Activated naive CD4-positive, alpha-beta T cell treated with anti-CD3 and anti-CD28 coated beads, Interleukin-2, amount 10 ng/mL, durations not matched to agents 7 days and 5 days (primary cell): ENCODE measurements around the gene FRMD6.

Source experiments
- CTCF ChIA-PET: fragments of 350-600 bp; sonication (Branson Sonifier 250); formaldehyde crosslinking; loops from one replicate; lab custom pipeline; 2021; ENCODE audit warnings: antibody characterized with exemption; lab: Charles Lee
- DNase-seq: peaks from one replicate; pipeline ENCODE4 v3.0.0-alpha.2; 2020
- H3K27ac Mint-ChIP-seq: one replicate; pipeline ENCODE4 v1.8.0; 2021; ENCODE audit warnings: mild to moderate bottlenecking, moderate library complexity, mixed read lengths
- H3K27me3 Mint-ChIP-seq: one replicate; pipeline ENCODE4 v1.8.0; 2021; ENCODE audit warnings: mild to moderate bottlenecking, mixed read lengths
- H3K36me3 Mint-ChIP-seq: one replicate; pipeline ENCODE4 v1.8.0; 2021; ENCODE audit warnings: mixed read lengths
- H3K4me1 Mint-ChIP-seq: one replicate; pipeline ENCODE4 v1.8.0; 2021; ENCODE audit warnings: mixed read lengths
- H3K4me3 Mint-ChIP-seq: one replicate; pipeline ENCODE4 v1.8.0; 2021; ENCODE audit warnings: mild to moderate bottlenecking, moderate library complexity, mixed read lengths
- H3K9me3 Mint-ChIP-seq: one replicate; pipeline ENCODE4 v1.8.0; 2021; ENCODE audit warnings: mixed read lengths

FRMD6 gene

DNA sequence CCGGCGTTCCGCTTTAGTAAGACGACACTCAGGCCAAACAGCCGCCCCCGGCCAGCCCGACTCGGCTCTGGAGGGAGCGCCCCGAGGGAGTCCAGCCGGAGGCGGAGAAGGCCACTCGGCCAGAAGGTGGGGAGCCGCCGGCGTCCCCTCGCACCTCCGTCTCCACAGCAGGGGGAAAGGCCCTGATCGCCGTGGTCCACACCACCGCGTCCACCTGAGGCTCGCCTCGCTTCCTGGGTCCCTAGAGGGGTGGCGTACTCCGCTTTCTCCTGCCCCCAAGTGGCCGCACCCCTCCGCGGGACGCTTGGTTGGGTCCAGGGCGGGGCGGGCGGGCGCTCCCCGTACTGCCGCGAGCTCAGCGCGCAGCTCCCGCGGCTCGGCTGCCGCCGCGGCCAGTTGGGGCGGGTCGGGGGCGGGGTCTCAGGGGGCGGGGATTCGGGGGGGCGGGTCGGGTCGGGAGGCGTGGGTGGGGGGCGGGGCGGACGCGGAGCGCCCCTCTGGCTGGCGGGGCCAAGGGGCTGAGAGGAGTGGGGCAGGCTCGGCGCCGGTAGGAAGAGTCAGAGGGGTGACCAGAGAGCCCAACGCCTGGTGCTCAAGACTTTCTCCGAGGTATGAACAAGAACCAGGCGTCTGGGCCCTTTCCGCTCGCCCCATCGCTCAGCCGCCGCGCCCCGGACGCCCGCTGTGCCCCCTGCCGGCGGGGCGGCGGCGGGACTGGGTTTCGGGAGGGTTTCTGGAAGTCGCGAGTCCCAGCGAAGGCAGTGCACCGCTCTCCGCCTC, at the start of gene FRMD6:
TSS of gene FRMD6 (plus strand) at position 523 of the 780 bp plus-strand sequence. CDS start 37,927 bp downstream, outside the sequence.
- CTCF ChIA-PET: interaction anchor here (0.6 to 3.1 kb wide), 12 partner anchors 9 to 367 kb away, joined by 3 to 26 read pairs (median 4); no protein-coding TSS in a partner anchor
- H3K27ac Mint-ChIP-seq: peak within 1 kb of the TSS; percentile 82
- peaks cover 30% of the 10 kb centered on the region for H3K4me1 Mint-ChIP-seq
- H3K9me3 Mint-ChIP-seq: no peaks in the 10 kb centered on the region
- no peaks in the 10 kb centered on the region for H3K36me3 Mint-ChIP-seq
- peak within 1 kb of the TSS; percentile 81 for H3K4me3 Mint-ChIP-seq
- peak; percentile 90 for DNase-seq
- H3K27me3 Mint-ChIP-seq: peaks cover 30% of the 10 kb centered on the region

DNA sequence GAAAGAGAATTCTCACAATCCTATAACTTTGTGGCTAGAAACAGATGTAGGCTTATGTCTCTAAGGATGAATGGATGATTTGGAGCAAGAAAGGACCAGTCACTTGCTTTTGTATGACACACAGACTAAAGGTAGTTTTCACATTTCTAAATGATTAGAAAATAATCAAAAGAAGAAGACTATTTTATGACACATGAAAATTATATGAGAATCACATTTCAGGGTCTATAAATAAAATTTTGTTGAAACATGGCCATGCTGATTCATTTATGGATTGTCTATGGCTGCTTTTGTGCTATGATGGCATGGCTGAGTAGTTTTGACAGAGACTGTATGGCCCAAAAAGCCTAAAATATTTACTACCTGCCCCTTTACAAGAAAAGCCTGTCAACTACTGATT, 49.4 kb upstream of the FRMD6 start:
- Mint-ChIP-seq H3K27me3 (peaks cover 39% of the 10 kb centered on the region), H3K27ac (no peak overlapping the region), H3K4me3 (no peak overlapping the region), H3K36me3 (no peaks in the 10 kb centered on the region), H3K4me1 (no peaks in the 10 kb centered on the region), H3K9me3 (no peaks in the 10 kb centered on the region)
- CTCF ChIA-PET: no interaction called here
- DNase-seq: no peak

DNA sequence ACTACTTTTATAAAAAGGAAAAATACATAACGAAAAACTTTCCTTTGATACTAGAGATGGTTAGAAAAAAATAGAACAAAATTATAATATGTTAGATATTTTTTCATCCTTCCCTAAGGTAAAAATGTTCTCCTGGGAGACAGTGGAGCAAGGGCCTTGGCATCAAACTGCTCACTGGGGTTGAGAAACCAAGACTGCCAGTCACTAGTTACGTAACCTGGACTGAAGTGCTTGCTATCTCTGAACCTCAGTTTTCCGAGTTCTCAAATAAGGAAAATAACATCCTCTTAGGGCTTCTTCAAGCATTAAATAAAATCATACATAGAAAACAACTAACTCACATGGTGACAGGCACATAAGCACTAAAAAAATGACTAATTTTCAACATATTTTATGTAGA, 48.2 kb upstream of the FRMD6 start:
- CTCF ChIA-PET: no interaction called here
- peaks cover 38% of the 10 kb centered on the region for H3K27me3 Mint-ChIP-seq
- H3K4me1 Mint-ChIP-seq: no peaks in the 10 kb centered on the region

DNA sequence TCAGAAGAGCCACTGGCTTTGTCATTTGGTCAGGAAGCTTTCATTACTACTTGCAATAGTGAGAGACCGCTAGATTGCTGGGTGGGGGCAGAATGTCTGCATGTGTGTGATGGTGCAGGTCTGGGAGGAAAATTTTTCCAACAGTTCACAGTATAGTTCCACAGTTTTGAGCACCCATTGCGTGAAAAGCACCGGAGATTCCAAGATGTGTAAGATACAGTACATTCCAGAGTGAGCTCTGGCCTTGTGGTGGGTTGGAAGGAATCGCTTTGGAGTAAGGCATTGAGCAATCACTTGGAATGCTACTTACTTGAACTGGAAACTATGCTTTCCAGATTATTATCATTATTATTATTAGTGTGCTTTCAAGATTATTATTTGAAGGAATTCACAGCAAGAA, 47.6 kb upstream of the FRMD6 start:
- Mint-ChIP-seq H3K36me3 (no peaks in the 10 kb centered on the region), H3K4me3 (no peak overlapping the region)
- no peak for DNase-seq

More for the DNA sequence above, 48.2 kb upstream of the FRMD6 start:
- no peak for DNase-seq
- Mint-ChIP-seq H3K9me3 (no peaks in the 10 kb centered on the region), H3K36me3 (no peaks in the 10 kb centered on the region), H3K27ac (no peak overlapping the region), H3K4me3 (no peak overlapping the region)

DNA sequence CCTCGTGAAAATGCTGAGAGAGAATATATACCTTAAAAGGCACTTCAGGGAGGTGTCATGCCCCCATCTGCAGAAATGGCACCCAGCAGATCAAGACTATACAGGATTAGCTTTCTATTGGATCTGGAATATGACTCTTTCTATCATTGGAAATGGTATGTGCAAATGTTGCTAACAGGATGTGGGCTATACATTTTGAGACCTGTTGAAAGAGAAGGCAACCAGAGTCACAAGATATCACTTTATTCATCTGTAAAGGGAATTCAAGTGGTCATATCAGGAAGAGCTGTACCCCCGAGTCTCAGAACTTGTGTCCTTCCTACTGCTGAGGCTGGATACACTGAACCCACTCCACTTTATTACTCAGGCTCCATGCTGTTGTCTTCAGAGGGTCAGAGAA, 46.1 kb upstream of the FRMD6 start:
- H3K4me1 Mint-ChIP-seq: no peaks in the 10 kb centered on the region
- no peak for DNase-seq
- no peak overlapping the region for H3K4me3 Mint-ChIP-seq
- H3K9me3 Mint-ChIP-seq: no peaks in the 10 kb centered on the region
- H3K27ac Mint-ChIP-seq: no peak overlapping the region
- CTCF ChIA-PET: no interaction called here
- peaks cover 32% of the 10 kb centered on the region for H3K27me3 Mint-ChIP-seq
- no peaks in the 10 kb centered on the region for H3K36me3 Mint-ChIP-seq

More for the DNA sequence above, 47.6 kb upstream of the FRMD6 start:
- peaks cover 40% of the 10 kb centered on the region for H3K27me3 Mint-ChIP-seq
- H3K4me1 Mint-ChIP-seq: no peaks in the 10 kb centered on the region
- CTCF ChIA-PET: no interaction called here
- H3K27ac Mint-ChIP-seq: no peak overlapping the region
- H3K9me3 Mint-ChIP-seq: no peaks in the 10 kb centered on the region

DNA sequence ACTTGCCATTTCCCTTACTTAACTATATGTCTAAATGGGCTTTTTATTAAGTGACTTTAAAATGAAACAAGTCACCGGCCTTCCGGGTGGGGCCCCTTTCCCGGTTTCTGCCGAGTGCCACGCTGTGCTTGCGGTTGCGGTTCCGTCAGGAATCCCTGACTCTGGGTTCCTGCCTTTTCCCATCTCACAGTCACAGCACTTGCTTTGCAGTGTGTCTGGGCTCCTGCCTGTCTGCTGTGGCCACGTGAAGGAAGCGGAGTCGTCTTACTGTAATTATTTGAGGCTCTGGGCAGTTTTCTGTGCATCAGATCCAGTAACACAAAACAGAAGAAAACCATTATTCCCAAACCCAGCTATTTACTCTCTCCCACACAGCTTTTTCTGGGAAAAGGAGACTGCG, 44.0 kb upstream of the FRMD6 start:
- no peaks in the 10 kb centered on the region for H3K4me1 Mint-ChIP-seq
- no peak for DNase-seq
- CTCF ChIA-PET: no interaction called here
- no peak overlapping the region for H3K27ac Mint-ChIP-seq
- peaks cover 20% of the 10 kb centered on the region for H3K27me3 Mint-ChIP-seq
- H3K36me3 Mint-ChIP-seq: no peaks in the 10 kb centered on the region
- H3K4me3 Mint-ChIP-seq: no peak overlapping the region
- H3K9me3 Mint-ChIP-seq: no peaks in the 10 kb centered on the region

DNA sequence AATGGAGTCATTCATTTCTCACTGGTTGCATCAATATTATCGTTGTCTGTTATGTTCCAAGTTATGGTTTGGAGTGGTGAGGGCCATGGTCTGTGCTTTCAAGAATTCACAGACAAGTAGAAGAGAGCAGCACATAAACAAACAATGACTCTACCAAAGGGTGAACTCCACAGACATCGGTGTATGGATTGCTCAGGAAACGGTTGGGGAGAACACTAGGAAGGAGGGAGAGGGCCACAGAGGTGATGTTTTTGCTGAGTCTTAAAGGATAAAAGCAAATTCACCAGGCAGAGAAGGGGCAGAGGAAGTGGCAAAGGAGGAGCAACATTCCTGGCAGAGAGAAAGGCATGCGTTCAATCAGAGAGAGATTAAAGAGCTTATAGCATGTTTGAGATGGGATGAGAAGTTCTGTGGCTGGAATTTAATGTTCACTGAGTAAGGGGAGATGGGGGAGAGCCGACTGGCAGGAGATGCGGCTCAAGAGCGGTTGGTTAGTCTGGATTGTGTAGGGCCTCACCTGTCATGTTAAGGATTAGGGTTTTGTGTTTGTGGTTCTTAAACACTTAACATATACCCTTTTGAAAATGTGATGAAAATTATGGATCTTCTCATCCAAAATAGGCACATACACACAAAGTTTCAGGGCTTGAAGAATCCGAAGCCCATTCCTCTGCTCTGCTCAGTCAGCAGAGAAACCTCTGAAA, 42.3 kb upstream of the FRMD6 start:
- Mint-ChIP-seq H3K27me3 (peaks cover 12% of the 10 kb centered on the region), H3K4me3 (no peak overlapping the region), H3K36me3 (no peaks in the 10 kb centered on the region), H3K9me3 (no peaks in the 10 kb centered on the region), H3K4me1 (no peaks in the 10 kb centered on the region), H3K27ac (no peak overlapping the region)
- no peak for DNase-seq
- CTCF ChIA-PET: no interaction called here

DNA sequence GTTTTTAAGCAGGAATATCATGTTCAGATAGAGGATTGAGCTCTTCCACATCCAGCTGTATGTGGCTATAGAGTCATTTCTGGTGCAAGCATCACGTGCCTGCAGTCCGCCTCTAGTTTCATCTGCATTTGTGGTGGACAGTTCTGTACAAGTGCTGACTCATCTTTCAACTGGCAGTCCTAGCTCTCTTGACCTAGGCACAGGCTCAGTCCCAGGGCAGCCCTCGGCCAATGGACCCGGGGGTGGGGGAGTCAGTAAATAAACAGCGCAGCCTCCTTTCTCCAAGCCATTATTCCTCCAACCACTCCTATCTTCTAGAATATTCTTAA, 41.8 kb upstream of the FRMD6 start:
- Mint-ChIP-seq H3K4me3 (no peak overlapping the region), H3K9me3 (no peaks in the 10 kb centered on the region), H3K4me1 (no peaks in the 10 kb centered on the region), H3K36me3 (no peaks in the 10 kb centered on the region), H3K27ac (no peak overlapping the region), H3K27me3 (peaks cover 8% of the 10 kb centered on the region)
- CTCF ChIA-PET: no interaction called here
- no peak for DNase-seq

DNA sequence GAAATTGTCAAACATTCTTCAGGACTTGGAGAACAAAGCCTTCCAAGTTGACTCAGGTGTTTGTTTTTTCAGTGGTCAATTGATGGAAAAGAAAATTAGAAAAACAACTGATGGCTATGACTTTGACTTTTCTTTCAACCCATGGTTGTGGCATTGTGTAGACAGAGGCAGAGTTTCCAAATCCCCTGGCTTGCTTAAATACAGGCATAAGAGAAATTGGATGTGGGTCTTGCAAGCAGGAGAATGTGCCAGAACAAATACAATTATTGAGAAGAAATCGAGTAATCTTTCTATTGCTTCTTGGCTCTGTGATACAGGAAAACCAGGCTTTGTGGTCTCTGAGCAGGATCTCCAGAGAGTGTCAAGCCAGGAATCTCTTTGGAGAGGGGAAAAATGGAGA, 40.9 kb upstream of the FRMD6 start:
- CTCF ChIA-PET: no interaction called here
- no peaks in the 10 kb centered on the region for H3K9me3 Mint-ChIP-seq
- H3K27me3 Mint-ChIP-seq: peaks cover 8% of the 10 kb centered on the region
- H3K4me3 Mint-ChIP-seq: no peak overlapping the region
- H3K27ac Mint-ChIP-seq: no peak overlapping the region
- no peaks in the 10 kb centered on the region for H3K4me1 Mint-ChIP-seq
- no peaks in the 10 kb centered on the region for H3K36me3 Mint-ChIP-seq
- no peak for DNase-seq

DNA sequence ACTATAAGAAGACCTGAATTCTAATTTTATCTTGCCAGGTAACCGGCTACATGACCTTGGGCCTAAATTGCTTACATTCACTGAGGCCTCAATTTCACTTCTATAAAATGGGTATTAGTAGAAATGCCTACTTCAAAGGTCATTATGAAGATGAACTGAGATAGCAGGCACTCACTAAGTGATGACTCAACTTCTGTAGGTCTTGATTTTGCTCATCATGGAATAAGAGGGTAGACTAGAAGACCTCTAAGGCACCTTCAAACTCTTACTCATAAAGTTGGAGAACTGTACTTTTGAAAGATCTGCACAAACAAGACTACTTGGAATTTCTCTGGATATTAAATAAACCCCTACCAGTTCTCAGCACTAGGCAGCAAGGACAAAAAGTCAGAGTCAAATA, 39.3 kb upstream of the FRMD6 start:
- no peak overlapping the region for H3K4me3 Mint-ChIP-seq
- H3K9me3 Mint-ChIP-seq: no peaks in the 10 kb centered on the region
- no peak overlapping the region for H3K27ac Mint-ChIP-seq
- no peak for DNase-seq
- CTCF ChIA-PET: no interaction called here
- no peaks in the 10 kb centered on the region for H3K4me1 Mint-ChIP-seq
- no peaks in the 10 kb centered on the region for H3K36me3 Mint-ChIP-seq
- H3K27me3 Mint-ChIP-seq: peaks cover 8% of the 10 kb centered on the region

DNA sequence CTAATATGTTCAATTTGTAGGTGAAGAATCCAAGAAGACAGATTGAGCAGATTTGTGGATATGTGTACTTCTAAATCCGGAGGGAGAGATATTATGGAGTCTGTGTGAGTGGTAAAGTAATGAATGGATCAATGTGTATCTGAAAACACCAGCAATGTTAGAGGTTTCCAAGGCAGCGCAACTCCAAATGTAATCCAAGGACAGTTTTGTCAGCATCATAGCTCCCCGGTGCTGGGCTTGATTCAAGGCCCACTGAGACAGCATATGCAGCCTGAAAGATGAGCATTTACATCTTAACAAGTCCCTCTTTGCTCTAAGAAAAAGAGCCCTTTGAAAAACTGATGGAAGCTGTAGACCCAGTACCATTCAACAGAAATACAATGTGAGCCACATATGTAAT, 38.3 kb upstream of the FRMD6 start:
- no peak overlapping the region for H3K27ac Mint-ChIP-seq
- DNase-seq: no peak
- CTCF ChIA-PET: no interaction called here
- H3K4me1 Mint-ChIP-seq: no peaks in the 10 kb centered on the region
- peaks cover 6% of the 10 kb centered on the region for H3K27me3 Mint-ChIP-seq
- no peaks in the 10 kb centered on the region for H3K36me3 Mint-ChIP-seq
- H3K4me3 Mint-ChIP-seq: no peak overlapping the region
- H3K9me3 Mint-ChIP-seq: no peaks in the 10 kb centered on the region

DNA sequence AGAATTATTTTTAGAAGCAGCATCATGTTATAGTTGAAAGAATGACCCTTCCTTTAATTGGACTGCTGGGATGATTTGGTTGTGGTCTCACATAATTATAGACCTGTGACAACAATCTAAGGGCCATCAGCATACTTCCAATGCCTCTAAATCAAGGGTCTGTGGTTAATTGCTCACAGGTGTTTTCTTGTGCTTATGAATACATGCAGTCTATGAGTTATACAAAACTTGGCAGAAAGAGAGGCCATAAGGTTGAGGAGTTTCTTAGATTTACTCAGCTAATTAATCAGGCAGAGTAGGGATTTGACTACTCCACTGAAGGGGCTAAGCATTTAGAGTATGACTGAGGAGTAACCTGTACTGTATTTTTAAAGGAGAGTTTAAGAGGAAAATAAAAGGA, 37.0 kb upstream of the FRMD6 start:
- Mint-ChIP-seq H3K27me3 (peaks cover 4% of the 10 kb centered on the region), H3K4me3 (no peak overlapping the region), H3K4me1 (no peaks in the 10 kb centered on the region), H3K27ac (no peak overlapping the region), H3K9me3 (no peaks in the 10 kb centered on the region), H3K36me3 (no peaks in the 10 kb centered on the region)
- no peak for DNase-seq
- CTCF ChIA-PET: no interaction called here

DNA sequence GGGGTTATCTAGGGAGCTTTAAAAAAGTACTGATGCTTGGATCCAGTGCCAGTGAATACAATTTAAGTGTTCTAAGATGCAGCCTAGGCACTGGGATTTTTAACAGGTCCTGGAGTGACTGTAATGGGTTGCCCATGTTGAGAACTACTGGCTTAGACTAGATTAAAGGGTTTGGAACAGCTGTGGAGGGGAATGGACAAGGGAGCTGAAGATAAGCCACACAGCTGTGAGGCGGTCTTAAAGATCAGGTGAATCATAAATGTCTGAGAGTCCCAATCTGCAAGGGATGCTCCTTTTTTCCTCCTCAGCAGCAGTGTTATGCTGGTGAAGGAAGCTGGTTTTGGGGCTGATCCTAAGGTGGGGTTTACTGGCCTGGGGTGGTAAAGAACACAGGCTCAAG, 35.5 kb upstream of the FRMD6 start:
- no peak overlapping the region for H3K27ac Mint-ChIP-seq
- no peaks in the 10 kb centered on the region for H3K36me3 Mint-ChIP-seq
- peaks cover 4% of the 10 kb centered on the region for H3K27me3 Mint-ChIP-seq
- no peaks in the 10 kb centered on the region for H3K4me1 Mint-ChIP-seq
- no peak overlapping the region for H3K4me3 Mint-ChIP-seq
- CTCF ChIA-PET: no interaction called here
- DNase-seq: no peak
- no peaks in the 10 kb centered on the region for H3K9me3 Mint-ChIP-seq

DNA sequence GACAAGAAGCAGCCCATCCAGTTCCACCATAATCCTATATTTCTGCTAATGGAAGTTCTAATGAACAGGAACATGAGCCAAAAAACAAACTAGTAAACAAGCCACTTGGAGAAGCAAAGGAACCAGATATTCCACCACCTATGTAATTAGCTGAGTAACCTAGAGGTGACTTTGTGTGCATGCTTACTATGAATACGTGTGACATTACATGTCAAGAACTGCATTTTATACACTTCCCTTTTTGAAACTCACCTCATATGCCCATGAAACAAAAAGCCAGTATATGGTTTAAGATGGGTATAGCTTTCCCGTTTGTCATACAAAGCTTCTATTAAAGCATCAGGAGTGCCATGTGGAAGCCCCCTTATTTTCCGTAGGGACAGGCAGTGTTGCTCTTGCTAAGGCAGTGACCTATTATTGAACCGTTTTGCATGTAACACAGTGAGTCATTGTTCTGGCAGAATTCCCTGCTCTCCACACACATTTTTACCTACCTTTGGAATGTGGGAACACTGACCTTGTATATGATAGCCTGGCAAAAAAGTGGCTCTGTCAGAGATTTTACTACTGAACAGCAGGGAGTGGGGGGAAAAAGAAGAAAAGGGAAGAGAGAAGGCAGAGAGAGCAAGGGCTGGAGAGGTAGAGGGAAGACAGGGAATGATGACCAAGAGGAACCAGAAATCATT, 34.8 kb upstream of the FRMD6 start:
- Mint-ChIP-seq H3K27me3 (peaks cover 4% of the 10 kb centered on the region), H3K27ac (no peak overlapping the region), H3K4me1 (no peaks in the 10 kb centered on the region), H3K4me3 (no peak overlapping the region), H3K36me3 (no peaks in the 10 kb centered on the region), H3K9me3 (no peaks in the 10 kb centered on the region)
- CTCF ChIA-PET: no interaction called here
- no peak for DNase-seq

DNA sequence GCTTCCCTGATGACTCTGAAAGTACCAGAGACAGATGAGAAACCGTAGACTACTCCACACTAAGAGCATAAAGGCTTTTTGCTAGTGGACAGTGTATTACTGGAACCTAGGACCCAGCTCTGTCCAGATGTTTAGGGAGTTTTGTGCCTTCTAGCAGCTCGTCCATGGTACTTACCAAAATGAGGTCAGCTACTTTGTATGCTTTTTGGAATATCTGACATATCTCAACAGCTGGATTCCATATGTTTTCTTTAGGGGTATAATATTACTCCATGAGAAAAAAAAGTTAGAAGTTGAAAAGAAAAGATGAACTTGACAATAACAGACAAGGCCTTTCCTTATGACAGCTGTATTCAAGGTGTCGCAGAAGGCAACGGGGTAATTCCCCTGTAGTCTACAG, 32.1 kb upstream of the FRMD6 start:
- H3K27me3 Mint-ChIP-seq: peaks cover 4% of the 10 kb centered on the region
- H3K27ac Mint-ChIP-seq: no peak overlapping the region
- no peaks in the 10 kb centered on the region for H3K4me1 Mint-ChIP-seq
- no peak overlapping the region for H3K4me3 Mint-ChIP-seq
- no peaks in the 10 kb centered on the region for H3K36me3 Mint-ChIP-seq
- CTCF ChIA-PET: no interaction called here
- no peak for DNase-seq
- no peaks in the 10 kb centered on the region for H3K9me3 Mint-ChIP-seq
